BE2C (cell line): ENCODE data around the gene SERAC1.

Experiments used
- DNase-seq: peaks from one replicate; pipeline ENCODE4 v3.0.0-alpha.2; 2020
- H3K27me3 ChIP-seq: fragments of 250-450 bp; sonication (Bioruptor Pico); 2 replicates; pipeline ENCODE4 v1.5.1; 2020; ENCODE audit warnings: mild to moderate bottlenecking
- H3K36me3 ChIP-seq: fragments of 250-450 bp; sonication (Bioruptor Pico); 2 replicates; pipeline ENCODE4 v1.5.1; 2020; ENCODE audit warnings: mild to moderate bottlenecking
- H3K4me1 ChIP-seq: fragments of 250-450 bp; sonication (Bioruptor Pico); 2 replicates; pipeline ENCODE4 v1.5.1; 2020
- H3K4me3 ChIP-seq: 2 replicates; pipeline ENCODE4 v1.5.1; 2011; ENCODE audit warnings: low read depth, low read length
- H3K9me3 ChIP-seq: fragments of 250-450 bp; sonication (Bioruptor Pico); 2 replicates; pipeline ENCODE4 v1.5.1; 2020
- CTCF ChIP-seq: IDR thresholded peaks from 2 replicates; pipeline ENCODE4 v1.5.1; 2012; ENCODE audit warnings: mild to moderate bottlenecking, low read depth, low read length

Gene SERAC1

GRCh38 chr6:158061709-158062461, 106.2 kb downstream of the SERAC1 start:
- no peak for TF ChIP-seq CTCF
- Histone ChIP-seq H3K9me3 (no peaks in the 10 kb centered on the region), H3K27me3 (no peaks in the 10 kb centered on the region), H3K36me3 (no peaks in the 10 kb centered on the region), H3K4me1 (peaks cover 3% of the 10 kb centered on the region), H3K4me3 (no peak overlapping the region)
- DNase-seq: no peak

- no peak for TF ChIP-seq CTCF
- no peak for DNase-seq
- Histone ChIP-seq H3K36me3 (no peaks in the 10 kb centered on the region), H3K9me3 (no peaks in the 10 kb centered on the region), H3K27me3 (no peaks in the 10 kb centered on the region), H3K4me1 (peaks cover 3% of the 10 kb centered on the region), H3K4me3 (no peak overlapping the region)
These were observed 106.7 kb downstream of the SERAC1 start for GRCh38 chr6:158061361-158061708.

GRCh38 chr6:158060455-158061360, 107.4 kb downstream of the SERAC1 start:
- H3K36me3 ChIP-seq: no peaks in the 10 kb centered on the region
- DNase-seq: no peak
- TF ChIP-seq CTCF: no peak
- no peaks in the 10 kb centered on the region for H3K27me3 ChIP-seq
- H3K9me3 ChIP-seq: no peaks in the 10 kb centered on the region
- no peak overlapping the region for H3K4me3 ChIP-seq
- H3K4me1 ChIP-seq: peaks cover 3% of the 10 kb centered on the region
